Esophagus muscularis mucosa (tissue), 4 donors: ENCODE results near the gene SAT2. TPM values are rescaled to one million over a fixed set of nuclear protein-coding genes. Genes with fewer than 3 reads are reported as not detected.
A peak's percentile ranks its signal among the peaks of the same experiment; 100 is the strongest.

ENCODE experiments used
- DNase-seq: peaks from one replicate; pipeline ENCODE4 v3.0.0-alpha.2; 2017; ENCODE audit errors: extremely low spot score
- H3K27ac ChIP-seq, 4 donors: fragments of 200-600 bp; sonication (generic); replicated peaks in 1 of 4; 1 replicate in 3 of 4; 2 replicates in 1 of 4; pipeline ENCODE4 v1.5.1; 2016 to 2019; ENCODE audit warnings: mild to moderate bottlenecking in 1 of 4
- H3K27me3 ChIP-seq, 4 donors: fragments of 200-600 bp; sonication (generic); one replicate each; pipeline versions ENCODE4 v1.5.1 to v1.6.0; 2016 to 2019
- H3K36me3 ChIP-seq, 4 donors: fragments of 200-600 bp; sonication (generic); one replicate each; pipeline ENCODE4 v1.5.1; 2016 to 2019
- H3K4me1 ChIP-seq, 4 donors: fragments of 200-600 bp; sonication (generic); one replicate each; pipeline ENCODE4 v1.5.1; 2016 to 2019
- H3K4me3 ChIP-seq, 4 donors: fragments of 200-600 bp; sonication (generic); 1 replicate in 2 of 4; 2 replicates in 2 of 4; pipeline ENCODE4 v1.5.1; 2016 to 2019; ENCODE audit warnings: mild to moderate bottlenecking in 4 of 4, moderate library complexity in 1 of 4
- H3K9me3 ChIP-seq, 4 donors: fragments of 200-600 bp; sonication (generic); 1 replicate in 3 of 4; 2 replicates in 1 of 4; pipeline ENCODE4 v1.5.1; 2016 to 2019
- EP300 ChIP-seq: sonication (generic); formaldehyde crosslinking; IDR thresholded peaks from one replicate; pipeline ENCODE4 v1.6.1; 2017; ENCODE audit warnings: antibody characterized with exemption
- POLR2A ChIP-seq: fragments of 450-650 bp; IDR thresholded peaks from one replicate; pipeline ENCODE4 v1.6.1; 2017; ENCODE audit warnings: antibody characterized with exemption, moderate library complexity, mild to moderate bottlenecking, low read depth
- POLR2AphosphoS5 ChIP-seq, 2 donors: sonication (generic); formaldehyde crosslinking; IDR thresholded peaks; one replicate each; pipeline ENCODE4 v1.6.1; 2017; ENCODE audit warnings: antibody characterized with exemption in 2 of 2
- WGBS: methylation state at CpG from one replicate; pipeline ENCODE4 v1.1.5; 2018; 5-methylcytosine and 5-hydroxymethylcytosine counted together
- intact Hi-C: fragments of 100-400 bp; cut with DNase I; formaldehyde crosslinking; loops from one replicate; pipeline ENCODE4 v1.15.1; 2023
- total RNA-seq, 4 donors: library from RNA; depleted of rRNA; stranded (reverse); fragments of >200 nt; gene quantifications; one replicate each; pipeline versions ENCODE4 v1.1.0 to v1.2.1, GENCODE V29; 2016
- TF ChIP-seq, protein P1 (sequence below), 3 experiments: fragments of 200-600 bp in 2 of 3; fragments of 450-650 bp in 1 of 3; sonication (generic) in 2 of 3; IDR thresholded peaks; one replicate each; pipeline ENCODE4 v1.5.1; 2017 to 2019; ENCODE audit warnings: antibody characterized with exemption in 3 of 3, mild to moderate bottlenecking in 2 of 3, moderate library complexity in 1 of 3

Gene SAT2
- total RNA-seq, 4 donors from 2014 or later, result 54.0 to 71.4 (median 64.2) TPM

DNA sequence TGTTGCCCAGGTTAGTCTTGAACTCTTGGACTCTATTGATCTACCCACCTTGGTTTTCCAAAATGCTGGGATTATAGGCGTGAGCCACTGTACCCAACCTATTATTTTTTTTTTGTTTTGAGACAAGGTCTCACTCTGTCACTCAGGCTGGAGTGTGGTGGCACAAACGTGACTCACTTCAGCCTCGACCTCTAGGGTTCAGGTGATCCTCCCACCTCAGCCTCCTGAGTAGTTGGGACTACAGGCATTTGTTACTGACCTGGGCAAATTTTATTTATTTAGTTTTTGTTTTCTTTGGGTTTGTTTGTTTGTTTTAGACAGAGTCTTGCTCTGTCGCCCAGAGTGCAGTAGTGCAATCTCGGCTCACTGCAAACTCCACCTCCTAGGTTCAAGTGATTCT, 4.0 kb downstream of the SAT2 start:
- WGBS, result 88% methylated on average over 5 of the region's 5 CpGs
- no peak for DNase-seq
- intact Hi-C loops, result no loop called here
- Histone ChIP-seq H3K27ac (no peak overlapping the region), H3K4me1 (peaks cover 9 to 19% (median 17%) of the 10 kb centered on the region in 4 donors), H3K9me3 (no peaks in the 10 kb centered on the region), H3K4me3 (no peak overlapping the region), H3K36me3 (peaks cover 0 to 8% (median 2%) of the 10 kb centered on the region in 4 donors), H3K27me3 (no peaks in the 10 kb centered on the region)
- no peak for TF ChIP-seq POLR2AphosphoS5 (IDR thresholded peaks at IDR 0.05)

DNA sequence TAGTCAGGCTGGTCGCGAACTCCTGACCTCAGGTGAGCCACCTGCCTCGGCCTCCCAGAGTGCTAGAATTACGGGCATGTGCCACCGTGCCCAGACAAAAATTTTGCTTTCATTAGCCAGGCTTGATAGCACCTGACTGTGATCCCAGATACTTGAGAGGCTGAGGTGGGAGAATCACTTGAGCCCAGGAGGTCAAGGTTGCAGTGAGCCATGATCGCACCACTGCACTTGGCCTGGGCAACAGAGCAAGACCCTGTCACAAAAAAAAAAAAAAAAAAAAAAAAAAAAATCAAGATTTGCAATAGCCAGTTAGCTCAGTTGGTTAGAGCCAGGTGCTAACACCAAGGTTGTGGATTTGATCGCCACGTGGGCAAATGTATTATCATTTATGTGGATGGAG, 6.8 kb downstream of the SAT2 start:
- H3K4me3 ChIP-seq, result no peak overlapping the region
- WGBS, result 90% methylated on average over 8 of the region's 8 CpGs
- no peaks in the 10 kb centered on the region for H3K27me3 ChIP-seq
- no peak for TF ChIP-seq POLR2A
- TF ChIP-seq, protein P1, sequence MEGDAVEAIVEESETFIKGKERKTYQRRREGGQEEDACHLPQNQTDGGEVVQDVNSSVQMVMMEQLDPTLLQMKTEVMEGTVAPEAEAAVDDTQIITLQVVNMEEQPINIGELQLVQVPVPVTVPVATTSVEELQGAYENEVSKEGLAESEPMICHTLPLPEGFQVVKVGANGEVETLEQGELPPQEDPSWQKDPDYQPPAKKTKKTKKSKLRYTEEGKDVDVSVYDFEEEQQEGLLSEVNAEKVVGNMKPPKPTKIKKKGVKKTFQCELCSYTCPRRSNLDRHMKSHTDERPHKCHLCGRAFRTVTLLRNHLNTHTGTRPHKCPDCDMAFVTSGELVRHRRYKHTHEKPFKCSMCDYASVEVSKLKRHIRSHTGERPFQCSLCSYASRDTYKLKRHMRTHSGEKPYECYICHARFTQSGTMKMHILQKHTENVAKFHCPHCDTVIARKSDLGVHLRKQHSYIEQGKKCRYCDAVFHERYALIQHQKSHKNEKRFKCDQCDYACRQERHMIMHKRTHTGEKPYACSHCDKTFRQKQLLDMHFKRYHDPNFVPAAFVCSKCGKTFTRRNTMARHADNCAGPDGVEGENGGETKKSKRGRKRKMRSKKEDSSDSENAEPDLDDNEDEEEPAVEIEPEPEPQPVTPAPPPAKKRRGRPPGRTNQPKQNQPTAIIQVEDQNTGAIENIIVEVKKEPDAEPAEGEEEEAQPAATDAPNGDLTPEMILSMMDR (IDR thresholded peaks at IDR 0.05), result no peak
- no peak for TF ChIP-seq EP300
- TF ChIP-seq POLR2AphosphoS5 (IDR thresholded peaks at IDR 0.05), result no peak
- intact Hi-C loops, result no loop called here
- H3K27ac ChIP-seq, result no peak overlapping the region
- H3K4me1 ChIP-seq, result peaks cover 0 to under 1% (median under 1%) of the 10 kb centered on the region in 4 donors
- no peaks in the 10 kb centered on the region for H3K9me3 ChIP-seq
- H3K36me3 ChIP-seq, result peaks cover 0 to 3% (median 0%) of the 10 kb centered on the region in 4 donors
- DNase-seq, result no peak

DNA sequence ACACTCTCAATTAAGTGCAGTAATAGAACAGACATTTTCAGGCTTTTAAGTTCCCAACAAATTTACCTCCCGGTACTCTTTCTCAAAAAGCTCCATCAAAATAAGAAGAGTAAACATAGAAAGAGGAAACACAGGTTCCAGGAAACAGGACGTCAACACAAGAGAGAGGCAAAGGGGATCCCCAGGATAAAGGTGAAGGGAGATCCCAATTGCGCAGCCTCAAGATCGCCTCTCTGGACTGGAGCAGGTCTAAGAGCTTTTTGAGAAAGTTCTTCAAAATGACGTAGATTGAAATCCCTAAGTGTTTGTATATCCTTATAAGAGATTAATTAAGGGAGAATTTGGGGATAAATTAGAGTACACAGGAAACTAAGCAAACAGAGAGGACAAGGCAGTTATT, 9.0 kb downstream of the SAT2 start:
- 90% methylated on average over 5 of the region's 5 CpGs for WGBS
- Histone ChIP-seq H3K9me3 (no peaks in the 10 kb centered on the region), H3K27me3 (no peaks in the 10 kb centered on the region), H3K4me3 (no peak overlapping the region), H3K36me3 (no peaks in the 10 kb centered on the region), H3K27ac (no peak overlapping the region), H3K4me1 (peaks cover 4 to 14% (median 13%) of the 10 kb centered on the region in 4 donors)
- DNase-seq, result no peak
- intact Hi-C loops, result no loop called here
- TF ChIP-seq, protein P1 (IDR thresholded peaks at IDR 0.05), result no peak
- TF ChIP-seq EP300 (no peak), POLR2AphosphoS5 (IDR thresholded peaks at IDR 0.05) (no peak), POLR2A (no peak)

DNA sequence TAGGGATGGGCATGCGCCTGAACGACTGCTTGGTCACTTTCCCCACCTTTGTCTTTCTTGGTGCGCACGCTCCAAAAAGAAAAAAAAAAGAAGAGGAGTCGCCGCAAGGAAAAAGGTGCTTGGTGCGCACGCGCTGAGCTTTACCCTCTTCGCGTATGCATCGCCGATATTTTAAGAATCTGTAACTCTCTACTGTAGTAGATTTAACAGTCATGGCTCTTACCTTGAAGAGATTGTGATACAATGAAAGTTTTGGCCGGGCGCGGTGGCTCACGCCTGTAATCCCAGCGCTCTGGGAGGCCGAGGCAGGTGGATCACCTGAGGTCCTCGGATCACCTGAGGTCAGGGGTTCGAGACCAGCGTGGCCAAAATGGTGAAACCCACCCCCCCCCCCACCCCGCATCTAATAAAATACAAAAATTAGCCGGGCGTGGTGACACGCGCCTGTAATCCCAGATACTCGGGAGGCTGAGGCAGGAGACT, 12.3 kb downstream of the SAT2 start:
- Histone ChIP-seq H3K27me3 (no peaks in the 10 kb centered on the region), H3K36me3 (peaks cover 0 to 12% (median 1%) of the 10 kb centered on the region in 4 donors), H3K9me3 (no peaks in the 10 kb centered on the region), H3K4me3 (peak overlapping the region; percentile 59 to 94 (median 86)), H3K4me1 (peaks cover 25 to 47% (median 44%) of the 10 kb centered on the region in 4 donors), H3K27ac (peak overlapping the region; percentile 91 to 98 (median 97))
- WGBS, result 7% methylated on average over 28 of the region's 28 CpGs
- intact Hi-C loops, result no loop called here
- no peak for DNase-seq
- TF ChIP-seq, protein P1 (IDR thresholded peaks at IDR 0.05), result no peak
- peak in 1 of 2 donors; percentile 69 for TF ChIP-seq POLR2AphosphoS5 (IDR thresholded peaks at IDR 0.05)

DNA sequence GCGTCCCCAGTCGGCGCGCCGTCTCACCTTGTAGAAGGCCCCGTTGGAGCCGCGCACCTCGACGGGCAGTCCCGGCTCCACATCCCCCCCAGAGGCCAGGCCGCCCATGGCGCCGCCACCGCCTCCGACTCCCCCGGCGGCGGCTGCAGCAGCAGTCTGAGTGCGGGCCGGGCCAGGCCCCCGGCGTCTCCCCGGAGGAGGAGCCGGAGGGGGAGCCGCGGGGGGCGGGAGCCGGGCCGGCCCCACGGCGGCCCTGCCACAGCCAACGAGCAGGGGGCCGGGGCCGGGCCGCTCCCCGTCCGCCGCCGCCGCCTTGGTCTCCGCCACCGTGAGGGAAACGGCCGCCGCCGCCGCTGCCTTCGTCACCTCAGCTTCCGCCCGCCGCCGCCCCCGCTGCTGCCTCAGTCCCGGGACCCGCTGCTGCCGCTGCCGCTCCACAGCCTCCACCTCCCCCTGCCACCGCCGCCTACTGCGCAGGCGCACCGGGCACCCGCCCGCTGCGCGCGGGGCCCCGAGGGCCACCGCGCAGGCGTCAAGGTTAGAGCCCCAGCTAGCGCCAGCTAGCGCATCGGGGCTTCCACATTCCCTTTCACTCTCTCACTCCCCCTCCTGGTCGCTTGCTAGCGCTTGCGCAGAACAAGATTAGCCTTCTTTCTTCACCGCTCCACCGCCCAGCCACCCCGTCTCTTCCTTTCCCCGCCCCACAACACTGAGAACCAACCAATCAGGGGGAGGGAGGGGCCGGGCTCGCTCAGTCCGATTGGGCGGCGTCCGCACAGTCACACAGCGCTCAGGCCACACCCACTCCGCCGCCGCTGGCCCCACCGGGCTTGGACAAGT, 13.0 kb downstream of the SAT2 start, which contains the start of gene FXR2:
Gene FXR2 (minus strand): TSS at position 473 of the 840 bp plus-strand sequence. CDS start 365 bp downstream, at position 108.
- H3K27me3 ChIP-seq, result no peaks in the 10 kb centered on the region
- peak within 1 kb of the TSS; percentile 81 to 96 (median 92) for H3K4me3 ChIP-seq
- no peaks in the 10 kb centered on the region for H3K9me3 ChIP-seq
- H3K27ac ChIP-seq, result peak within 1 kb of the TSS; percentile 91 to 98 (median 97)
- peak; percentile 100 for DNase-seq
- peaks cover 25 to 51% (median 48%) of the 10 kb centered on the region in 4 donors for H3K4me1 ChIP-seq
- WGBS, result under 1% methylated on average over 37 of the region's 93 CpGs
- intact Hi-C loops, result no loop called here
- TF ChIP-seq POLR2AphosphoS5 (IDR thresholded peaks at IDR 0.05) (peak; percentile 71 to 90), EP300 (no peak), POLR2A (peak; percentile 73)
- TF ChIP-seq, protein P1 (IDR thresholded peaks at IDR 0.05), result peak; percentile 48 to 67 (median 63)
- peaks cover 0 to 13% (median 1%) of the 10 kb centered on the region in 4 donors for H3K36me3 ChIP-seq
